HL-60/S4 treated with retinoic acid at 250 ng/mL for 4 days and 3 days (cell line): Measurements from ENCODE around the gene CDK4.

Experiments
- in situ Hi-C: fragments of 300-500 bp; cut with MboI; formaldehyde crosslinking; loops from 2 replicates; pipeline ENCODE4 v1.7.0; 2022; ENCODE audit warnings: low sequenced_read_pairs

Gene CDK4

GRCh38 chr12:57741413-57741789 lies 10.7 kb downstream of the CDK4 start:
- in situ Hi-C loops = no loop called here

- in situ Hi-C loops = no loop called here
Observed at GRCh38 chr12:57740656-57741412, 11.3 kb downstream of the CDK4 start.

GRCh38 chr12:57739914-57740538 lies 12.1 kb downstream of the CDK4 start:
- in situ Hi-C loops = no loop called here

- in situ Hi-C loops = no loop called here
Observed at GRCh38 chr12:57739387-57739786, 12.7 kb downstream of the CDK4 start.

GRCh38 chr12:57738661-57739237 lies 13.4 kb downstream of the CDK4 start, which contains the start of gene AGAP2:
Gene AGAP2, minus strand, starts transcription at chr12:57738742. Its CDS starts 496 bp downstream, at chr12:57738246.
- in situ Hi-C loops = no loop called here

- in situ Hi-C loops = no loop called here
Observed at GRCh38 chr12:57737467-57738460, 14.3 kb downstream of the CDK4 start.

GRCh38 chr12:57736741-57737466 lies 15.2 kb downstream of the CDK4 start:
- in situ Hi-C loops = no loop called here

- in situ Hi-C loops = no loop called here
Observed at GRCh38 chr12:57735952-57736740, 16.0 kb downstream of the CDK4 start.

- in situ Hi-C loops = no loop called here
Observed at GRCh38 chr12:57735198-57735855, 16.8 kb downstream of the CDK4 start.

GRCh38 chr12:57734591-57734990 lies 17.5 kb downstream of the CDK4 start:
- in situ Hi-C loops = no loop called here

GRCh38 chr12:57733928-57734327 lies 18.2 kb downstream of the CDK4 start:
- in situ Hi-C loops = no loop called here

GRCh38 chr12:57732726-57733593 lies 19.1 kb downstream of the CDK4 start:
- in situ Hi-C loops = no loop called here

GRCh38 chr12:57732270-57732669 lies 19.8 kb downstream of the CDK4 start:
- in situ Hi-C loops = no loop called here

- in situ Hi-C loops = no loop called here
Observed at GRCh38 chr12:57731411-57732080, 20.6 kb downstream of the CDK4 start.

GRCh38 chr12:57730336-57731067 lies 21.6 kb downstream of the CDK4 start:
- in situ Hi-C loops = no loop called here

GRCh38 chr12:57729321-57729844 lies 22.7 kb downstream of the CDK4 start:
- in situ Hi-C loops = no loop called here
